A204.1 (cell line): Measurements from ENCODE around the gene RSRC1.
"Not testable (repeated sequence)": the region's sequence is repeated elsewhere in the genome, so short reads cannot be mapped to it uniquely, and the experiment has no call there.

Experiments used
- FAIRE-seq: peaks from 2 replicates; lab custom pipeline; 2012; peaks lifted over from hg19 to GRCh38; lab: Jason Lieb, UNC

RSRC1 gene

GRCh38 chr3:158329696-158330441, 220.0 kb downstream of the RSRC1 start:
- FAIRE-seq = not testable (repeated sequence)

GRCh38 chr3:158330870-158331269, 221.0 kb downstream of the RSRC1 start:
- no peak for FAIRE-seq

GRCh38 chr3:158333736-158334135, 223.8 kb downstream of the RSRC1 start:
- no peak for FAIRE-seq

GRCh38 chr3:158337110-158337509, 227.2 kb downstream of the RSRC1 start:
- FAIRE-seq = no peak

- no peak for FAIRE-seq
Measured at GRCh38 chr3:158339638-158340037, 229.7 kb downstream of the RSRC1 start.

- FAIRE-seq = not testable (repeated sequence)
Measured at GRCh38 chr3:158340951-158341350, 231.1 kb downstream of the RSRC1 start.

- no peak for FAIRE-seq
Measured at GRCh38 chr3:158347966-158348365, 238.1 kb downstream of the RSRC1 start.

- FAIRE-seq = no peak
Measured at GRCh38 chr3:158350971-158351370, 241.1 kb downstream of the RSRC1 start.

- FAIRE-seq = no peak
Measured at GRCh38 chr3:158352551-158352950, 242.7 kb downstream of the RSRC1 start.

- FAIRE-seq = no peak
Measured at GRCh38 chr3:158354713-158355112, 244.8 kb downstream of the RSRC1 start.

- FAIRE-seq = peak; percentile 83
Measured at GRCh38 chr3:158355623-158356588, 246.0 kb downstream of the RSRC1 start.

GRCh38 chr3:158359339-158359738, 249.4 kb downstream of the RSRC1 start:
- FAIRE-seq = no peak

GRCh38 chr3:158360756-158361448, 251.0 kb downstream of the RSRC1 start:
- no peak for FAIRE-seq

GRCh38 chr3:158368271-158368670, 258.4 kb downstream of the RSRC1 start:
- no peak for FAIRE-seq

- no peak for FAIRE-seq
Measured at GRCh38 chr3:158369279-158369678, 259.4 kb downstream of the RSRC1 start.

GRCh38 chr3:158379517-158379916, 269.6 kb downstream of the RSRC1 start:
- no peak for FAIRE-seq

- no peak for FAIRE-seq
Measured at GRCh38 chr3:158381262-158381868, 271.5 kb downstream of the RSRC1 start.

GRCh38 chr3:158382479-158382878, 272.6 kb downstream of the RSRC1 start:
- no peak for FAIRE-seq

GRCh38 chr3:158384019-158384418, 274.1 kb downstream of the RSRC1 start:
- FAIRE-seq = no peak

- FAIRE-seq = no peak
Measured at GRCh38 chr3:158395421-158395820, 285.5 kb downstream of the RSRC1 start.

- FAIRE-seq = no peak
Measured at GRCh38 chr3:158402590-158402989, 292.7 kb downstream of the RSRC1 start.

- FAIRE-seq = no peak
Measured at GRCh38 chr3:158403013-158403412, 293.1 kb downstream of the RSRC1 start.
